NCI-H2227 (cell line): ENCODE data around the gene ERGIC2.
A peak's percentile ranks its signal among the peaks of the same experiment; 100 is the strongest.
"Not testable (repeated sequence)": the region's sequence is repeated elsewhere in the genome, so short reads cannot be mapped to it uniquely, and the experiment has no call there.

Experiments
- DNase-seq: peaks from one replicate; lab custom pipeline; 2025; ENCODE audit not compliant: unreplicated experiment; lab: John Stamatoyannopoulos, UW

ERGIC2 gene

GRCh38 chr12:29380536-29381523 is at the start of gene ERGIC2:
TSS of gene ERGIC2 (minus strand) at chr12:29381172. CDS start at chr12:29371633, 9,539 bp downstream.
- peak; percentile 97 for DNase-seq

- no peak for DNase-seq
Measured at GRCh38 chr12:29430716-29431044, 49.7 kb upstream of the ERGIC2 start.

- DNase-seq = no peak
Measured at GRCh38 chr12:29429999-29430715, 49.2 kb upstream of the ERGIC2 start.

- no peak for DNase-seq
Measured at GRCh38 chr12:29428633-29429032, 47.7 kb upstream of the ERGIC2 start.

- DNase-seq = no peak
Measured at GRCh38 chr12:29427964-29428363, 47.0 kb upstream of the ERGIC2 start.

- no peak for DNase-seq
Measured at GRCh38 chr12:29426498-29426897, 45.5 kb upstream of the ERGIC2 start.

GRCh38 chr12:29425722-29426121 is 44.8 kb upstream of the ERGIC2 start:
- DNase-seq = no peak

- DNase-seq = no peak
Measured at GRCh38 chr12:29416748-29417147, 35.8 kb upstream of the ERGIC2 start.

- DNase-seq = no peak
Measured at GRCh38 chr12:29415111-29415510, 34.1 kb upstream of the ERGIC2 start.

- no peak for DNase-seq
Measured at GRCh38 chr12:29414368-29414767, 33.4 kb upstream of the ERGIC2 start.

GRCh38 chr12:29405561-29405960 is 24.6 kb upstream of the ERGIC2 start:
- no peak for DNase-seq

GRCh38 chr12:29403991-29404390 is 23.0 kb upstream of the ERGIC2 start:
- DNase-seq = no peak

- DNase-seq = no peak
Measured at GRCh38 chr12:29402437-29402836, 21.5 kb upstream of the ERGIC2 start.

- DNase-seq = no peak
Measured at GRCh38 chr12:29398495-29398894, 17.5 kb upstream of the ERGIC2 start.

- DNase-seq = no peak
Measured at GRCh38 chr12:29396774-29397173, 15.8 kb upstream of the ERGIC2 start.

- no peak for DNase-seq
Measured at GRCh38 chr12:29395356-29395755, 14.4 kb upstream of the ERGIC2 start.

- not testable (repeated sequence) for DNase-seq
Measured at GRCh38 chr12:29390419-29390818, 9.4 kb upstream of the ERGIC2 start.

- no peak for DNase-seq
Measured at GRCh38 chr12:29389295-29389919, 8.4 kb upstream of the ERGIC2 start.

- not testable (repeated sequence) for DNase-seq
Measured at GRCh38 chr12:29386084-29386680, 5.2 kb upstream of the ERGIC2 start.

GRCh38 chr12:29385194-29385593 is 4.2 kb upstream of the ERGIC2 start:
- DNase-seq = not testable (repeated sequence)

- DNase-seq = no peak
Measured at GRCh38 chr12:29382251-29382650, 1.3 kb upstream of the ERGIC2 start.
